Type B pancreatic cell (in vitro differentiated cells): Measurements from ENCODE around the gene TEX44. TPM values are rescaled to one million over a fixed set of nuclear protein-coding genes. Genes with fewer than 3 reads are reported as not detected.
"Not testable (repeated sequence)": the region's sequence is repeated elsewhere in the genome, so short reads cannot be mapped to it uniquely, and the experiment has no call there.

ENCODE experiments used
- DNase-seq: peaks from one replicate; pipeline ENCODE4 v3.0.0; 2021; ENCODE audit warnings: mixed read lengths; ENCODE audit not compliant: unreplicated experiment; ENCODE audit errors: extremely low spot score
- H3K27ac Mint-ChIP-seq: 2 replicates; pipeline ENCODE4 v1.8.0; 2021; ENCODE audit warnings: mild to moderate bottlenecking, mixed read lengths
- H3K27me3 Mint-ChIP-seq: 2 replicates; pipeline ENCODE4 v1.8.0; 2021; ENCODE audit warnings: mixed read lengths
- H3K36me3 Mint-ChIP-seq: 2 replicates; pipeline ENCODE4 v1.8.0; 2021; ENCODE audit warnings: mixed read lengths
- H3K4me1 Mint-ChIP-seq: one replicate; pipeline ENCODE4 v1.8.0; 2021; ENCODE audit warnings: mixed read lengths; ENCODE audit not compliant: unreplicated experiment
- H3K4me3 Mint-ChIP-seq: 2 replicates; pipeline ENCODE4 v1.8.0; 2021; ENCODE audit warnings: mild to moderate bottlenecking, mixed read lengths
- H3K9me3 Mint-ChIP-seq: 2 replicates; pipeline ENCODE4 v1.8.0; 2021; ENCODE audit warnings: mixed read lengths
- CTCF ChIP-seq: fragments of 200-600 bp; sonication (generic); conservative IDR thresholded peaks from 2 replicates; pipeline ENCODE4 v1.5.0; 2021; ENCODE audit warnings: antibody characterized with exemption, mild to moderate bottlenecking
- total RNA-seq: library from RNA; stranded (reverse); gene quantifications from 2 replicates; pipeline ENCODE4 v1.2.1, GENCODE V29; 2021; ENCODE audit warnings: low replicate concordance

The TEX44 gene
- total RNA-seq, 1 donor from 2014 or later: not detected

DNA sequence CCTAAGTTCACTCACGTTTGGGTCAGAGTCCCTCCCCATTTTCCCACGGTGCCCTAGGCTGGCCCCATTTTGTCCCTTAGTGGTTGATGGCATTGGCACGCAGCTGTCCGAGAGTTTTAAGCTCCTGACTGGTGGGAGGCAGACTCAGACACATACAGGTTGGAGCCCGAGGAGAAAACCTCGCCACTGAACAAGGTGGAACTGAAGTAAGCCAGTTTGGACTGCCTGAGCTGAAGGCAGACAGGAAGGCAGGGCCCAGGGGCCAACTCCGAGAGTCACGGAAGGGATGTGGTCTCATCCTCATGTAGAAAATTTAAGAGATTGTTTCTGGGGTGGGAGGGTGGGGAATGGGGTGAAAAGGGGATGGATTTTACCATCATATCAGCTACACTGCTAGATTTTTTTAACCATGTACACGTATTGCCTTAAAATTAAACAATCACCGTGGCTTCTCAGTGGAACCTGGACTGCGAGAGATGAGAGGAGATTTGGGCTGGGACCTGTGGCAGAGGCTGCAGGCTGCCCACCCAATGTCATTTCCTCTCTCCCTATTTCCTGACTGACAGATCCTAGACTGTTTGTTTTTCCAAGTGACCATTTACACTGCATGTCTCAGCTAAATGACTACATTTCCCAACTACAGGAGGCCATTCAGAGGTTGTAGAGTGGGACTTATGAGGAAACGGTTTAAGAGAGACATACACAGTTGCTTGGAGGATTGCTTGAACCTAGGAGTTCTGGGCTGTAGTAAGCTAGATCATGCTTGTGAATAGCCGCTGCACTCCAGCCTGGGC, 43.0 kb upstream of the TEX44 start:
- H3K4me1 Mint-ChIP-seq: peaks cover 7% of the 10 kb centered on the region
- H3K27me3 Mint-ChIP-seq: no peaks in the 10 kb centered on the region
- no peak overlapping the region for H3K4me3 Mint-ChIP-seq
- no peak for TF ChIP-seq CTCF
- H3K9me3 Mint-ChIP-seq: peaks cover 12% of the 10 kb centered on the region
- H3K36me3 Mint-ChIP-seq: no peaks in the 10 kb centered on the region
- DNase-seq: no peak
- H3K27ac Mint-ChIP-seq: no peak overlapping the region

DNA sequence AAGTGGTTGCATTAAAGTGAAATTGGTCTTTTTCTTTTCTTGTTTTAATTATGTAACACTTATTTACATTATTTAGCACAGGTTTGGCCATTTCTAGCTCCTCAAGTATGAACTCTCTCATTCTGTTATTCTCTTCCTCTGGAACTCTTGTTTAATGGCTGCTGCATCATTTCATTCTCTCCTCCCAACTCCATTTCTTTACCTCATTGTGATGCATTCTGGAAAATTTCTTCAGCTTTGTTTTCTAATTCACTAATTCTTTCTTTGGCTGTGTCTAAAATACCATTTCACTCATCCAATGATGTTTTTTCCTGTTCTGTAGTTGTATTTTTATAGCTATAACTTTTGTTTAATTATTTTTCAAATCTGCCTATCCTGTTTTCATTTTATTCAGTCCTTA, 39.9 kb upstream of the TEX44 start:
- no peak for TF ChIP-seq CTCF
- Mint-ChIP-seq H3K4me3 (no peak overlapping the region), H3K4me1 (peaks cover 6% of the 10 kb centered on the region), H3K27me3 (no peaks in the 10 kb centered on the region), H3K36me3 (no peaks in the 10 kb centered on the region), H3K27ac (no peak overlapping the region), H3K9me3 (peaks cover 12% of the 10 kb centered on the region)
- DNase-seq: no peak

GRCh38 chr2:231554327-231554726, 38.3 kb upstream of the TEX44 start:
- peaks cover 6% of the 10 kb centered on the region for H3K4me1 Mint-ChIP-seq
- TF ChIP-seq CTCF: no peak
- no peak for DNase-seq
- no peaks in the 10 kb centered on the region for H3K36me3 Mint-ChIP-seq
- H3K27ac Mint-ChIP-seq: no peak overlapping the region
- peaks cover 12% of the 10 kb centered on the region for H3K9me3 Mint-ChIP-seq
- no peak overlapping the region for H3K4me3 Mint-ChIP-seq
- no peaks in the 10 kb centered on the region for H3K27me3 Mint-ChIP-seq

DNA sequence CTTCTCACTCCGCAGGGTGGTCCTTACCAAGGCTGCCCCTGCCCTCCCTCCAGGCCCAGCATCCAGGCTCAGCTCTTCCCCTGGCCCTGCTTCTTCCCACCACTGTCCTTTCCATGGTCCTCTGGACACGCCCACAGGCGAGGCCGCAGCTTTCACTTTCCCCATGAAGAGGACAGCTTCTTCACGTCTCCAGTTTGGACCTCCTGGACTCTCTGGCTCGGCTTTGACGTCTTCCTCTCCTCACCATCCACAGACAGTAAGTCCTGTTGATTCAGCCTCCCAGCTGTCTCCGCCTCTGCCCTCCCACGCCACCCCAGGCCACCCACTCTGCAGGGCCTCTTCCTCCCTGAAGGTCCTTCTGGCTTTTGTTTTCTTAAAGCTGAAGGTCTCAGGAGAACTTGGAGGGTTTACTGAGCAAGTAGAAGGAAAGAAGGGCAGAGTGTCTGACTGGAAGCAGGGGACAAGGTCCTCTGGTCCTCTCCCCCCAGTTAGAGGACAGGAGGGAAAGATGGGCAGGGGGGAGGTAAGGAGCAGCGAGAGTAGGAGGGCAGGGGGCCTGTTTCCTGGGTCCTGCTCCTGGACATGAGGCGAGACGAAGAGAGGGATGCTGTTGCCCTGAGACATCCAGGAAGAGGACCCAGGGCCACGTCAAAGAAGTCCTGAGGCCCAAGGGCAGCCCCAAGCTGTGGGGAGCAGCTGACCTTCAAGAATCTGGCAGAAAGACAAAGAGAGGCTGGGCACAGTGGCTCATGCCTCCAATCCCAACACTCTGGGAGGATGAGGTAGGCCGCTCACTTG, 37.7 kb upstream of the TEX44 start:
- Mint-ChIP-seq H3K4me3 (no peak overlapping the region), H3K9me3 (peaks cover 12% of the 10 kb centered on the region), H3K27ac (no peak overlapping the region)

DNA sequence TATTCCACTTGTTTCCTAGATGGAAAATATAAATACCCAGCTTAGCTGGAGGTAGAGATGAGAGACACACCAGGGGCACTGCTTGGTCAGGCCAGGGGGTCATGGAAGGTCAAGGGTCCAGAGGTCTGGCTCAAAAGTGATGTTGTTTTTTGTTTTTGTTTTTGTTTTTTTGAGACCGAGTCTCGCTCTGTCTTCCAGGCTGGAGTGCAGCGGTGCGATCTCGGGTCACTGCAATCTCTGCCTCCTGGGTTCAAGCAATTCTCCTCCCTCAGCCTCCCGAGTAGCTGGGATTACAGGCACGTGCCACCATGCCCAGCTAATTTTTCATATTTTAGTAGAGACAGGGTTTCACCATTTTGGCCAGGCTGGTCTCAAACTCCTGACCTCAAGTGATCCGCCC, 36.2 kb upstream of the TEX44 start:
- H3K27me3 Mint-ChIP-seq, H3K4me3 Mint-ChIP-seq, H3K27ac Mint-ChIP-seq, DNase-seq, H3K4me1 Mint-ChIP-seq, H3K36me3 Mint-ChIP-seq: not testable (repeated sequence)
- peaks cover 12% of the 10 kb centered on the region for H3K9me3 Mint-ChIP-seq

More for the DNA sequence above, 37.7 kb upstream of the TEX44 start:
- no peaks in the 10 kb centered on the region for H3K36me3 Mint-ChIP-seq
- peaks cover 6% of the 10 kb centered on the region for H3K4me1 Mint-ChIP-seq
- no peak for TF ChIP-seq CTCF
- H3K27me3 Mint-ChIP-seq: no peaks in the 10 kb centered on the region
- DNase-seq: no peak

- no peak for TF ChIP-seq CTCF
- H3K36me3 Mint-ChIP-seq: no peaks in the 10 kb centered on the region
- no peak overlapping the region for H3K4me3 Mint-ChIP-seq
- DNase-seq: no peak
- H3K27me3 Mint-ChIP-seq: no peaks in the 10 kb centered on the region
- peaks cover 12% of the 10 kb centered on the region for H3K9me3 Mint-ChIP-seq
- H3K27ac Mint-ChIP-seq: no peak overlapping the region
- H3K4me1 Mint-ChIP-seq: peaks cover 6% of the 10 kb centered on the region
These were observed 35.7 kb upstream of the TEX44 start for GRCh38 chr2:231556981-231557380.
